Fibroblast of pulmonary artery (primary cell): ENCODE measurements around the gene POLD4.

Experiments used
- DNase-seq: peaks from one replicate; pipeline ENCODE4 v3.0.0-alpha.2; 2010; ENCODE audit warnings: low read depth
- H3K4me3 ChIP-seq: replicated peaks from 2 replicates; pipeline ENCODE4 v1.5.1; 2011; ENCODE audit warnings: low read depth, mild to moderate bottlenecking, control low read depth, low read length, moderate library complexity
- TF ChIP-seq, protein P1 (sequence below): IDR thresholded peaks from 2 replicates; pipeline ENCODE4 v1.5.1; 2011; ENCODE audit warnings: mild to moderate bottlenecking, control low read depth, low read length, inconsistent platforms; ENCODE audit errors: missing control alignments

POLD4 gene

DNA sequence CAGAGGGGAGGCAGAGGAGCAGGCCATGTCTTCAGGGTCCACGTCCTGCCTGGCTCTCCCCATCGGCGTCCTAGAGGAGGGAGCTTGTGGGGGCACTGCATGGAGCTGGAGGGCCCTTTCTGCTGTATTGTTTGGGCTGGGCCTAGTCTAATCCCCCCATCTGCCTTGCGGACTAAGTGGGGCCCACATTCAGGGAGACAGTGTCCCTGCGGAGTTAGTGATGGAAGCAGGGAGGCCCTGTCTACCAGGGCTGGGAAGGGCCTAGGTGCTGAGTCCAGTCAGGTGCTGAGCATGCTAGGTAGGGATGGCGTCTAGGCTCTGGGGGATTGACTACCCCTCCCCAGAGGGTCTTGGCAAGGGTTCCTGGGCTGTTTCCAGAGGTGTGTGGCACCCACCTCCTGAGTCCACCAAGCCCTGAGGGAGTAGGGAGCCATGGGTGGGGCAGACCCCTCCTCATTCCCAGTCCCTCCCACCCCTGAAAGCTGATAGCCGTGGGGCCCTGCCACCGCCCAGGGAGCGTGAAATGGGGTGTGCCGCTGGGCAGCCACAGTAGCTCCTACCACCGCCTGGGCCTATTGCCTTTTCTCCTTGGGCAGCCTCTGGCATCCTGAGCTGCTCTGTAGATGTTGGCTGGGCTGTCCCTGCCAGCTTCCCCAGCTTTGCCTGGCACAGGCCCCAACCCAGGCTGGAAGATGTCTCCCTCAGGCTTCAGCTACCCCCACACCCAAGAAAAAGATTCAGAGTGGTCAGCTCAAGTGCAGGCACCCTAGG, 1.9 kb upstream of the POLD4 start:
- no peak overlapping the region for H3K4me3 ChIP-seq
- TF ChIP-seq, protein P1, sequence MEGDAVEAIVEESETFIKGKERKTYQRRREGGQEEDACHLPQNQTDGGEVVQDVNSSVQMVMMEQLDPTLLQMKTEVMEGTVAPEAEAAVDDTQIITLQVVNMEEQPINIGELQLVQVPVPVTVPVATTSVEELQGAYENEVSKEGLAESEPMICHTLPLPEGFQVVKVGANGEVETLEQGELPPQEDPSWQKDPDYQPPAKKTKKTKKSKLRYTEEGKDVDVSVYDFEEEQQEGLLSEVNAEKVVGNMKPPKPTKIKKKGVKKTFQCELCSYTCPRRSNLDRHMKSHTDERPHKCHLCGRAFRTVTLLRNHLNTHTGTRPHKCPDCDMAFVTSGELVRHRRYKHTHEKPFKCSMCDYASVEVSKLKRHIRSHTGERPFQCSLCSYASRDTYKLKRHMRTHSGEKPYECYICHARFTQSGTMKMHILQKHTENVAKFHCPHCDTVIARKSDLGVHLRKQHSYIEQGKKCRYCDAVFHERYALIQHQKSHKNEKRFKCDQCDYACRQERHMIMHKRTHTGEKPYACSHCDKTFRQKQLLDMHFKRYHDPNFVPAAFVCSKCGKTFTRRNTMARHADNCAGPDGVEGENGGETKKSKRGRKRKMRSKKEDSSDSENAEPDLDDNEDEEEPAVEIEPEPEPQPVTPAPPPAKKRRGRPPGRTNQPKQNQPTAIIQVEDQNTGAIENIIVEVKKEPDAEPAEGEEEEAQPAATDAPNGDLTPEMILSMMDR = no peak
- DNase-seq = no peak

DNA sequence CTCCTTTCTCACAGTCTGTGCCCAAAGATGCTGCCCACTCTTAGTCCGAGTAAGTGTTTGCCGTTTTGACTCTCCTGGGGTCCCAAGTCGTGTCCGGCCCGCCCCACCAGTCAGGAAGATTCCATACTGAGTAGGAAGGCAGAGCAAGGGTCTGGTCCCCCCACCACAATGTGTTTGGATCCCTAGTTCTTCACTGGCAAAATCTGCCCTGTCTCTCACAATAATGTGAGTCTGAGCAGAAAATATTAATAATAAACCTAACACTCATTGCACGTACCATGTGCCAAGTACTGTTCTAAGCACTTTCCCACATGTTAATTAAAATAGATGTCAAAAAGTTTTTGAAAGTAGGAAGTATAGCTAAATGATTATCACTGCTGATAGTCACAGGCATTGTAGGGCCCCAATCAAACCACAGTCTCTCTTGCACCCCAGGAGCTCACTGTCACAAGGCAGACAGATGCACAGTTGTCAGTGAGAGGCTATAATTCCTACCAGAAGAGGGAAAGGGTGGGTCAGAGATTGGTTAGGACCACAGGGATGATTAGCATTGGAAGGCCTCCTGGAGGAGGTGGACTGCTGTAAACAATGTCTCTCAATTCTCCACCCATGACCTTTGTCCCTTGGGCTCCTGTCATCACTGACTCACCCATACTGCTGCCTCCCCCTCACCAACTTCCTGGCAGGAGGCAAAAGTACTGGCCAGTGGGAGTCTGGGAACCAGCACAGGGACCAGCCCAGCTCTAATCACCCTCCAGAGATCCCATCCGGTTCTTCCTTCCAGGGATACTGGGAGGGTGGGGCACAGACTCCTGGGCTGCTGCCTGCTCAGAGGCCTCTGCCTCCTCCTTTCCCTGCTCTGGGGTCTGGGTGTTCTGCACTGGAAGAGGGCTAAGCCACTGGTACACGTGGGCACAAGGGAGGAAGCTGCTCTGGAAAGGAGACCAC, 1.0 kb upstream of the POLD4 start:
- peak overlapping the region; percentile 82 for H3K4me3 ChIP-seq
- peak; percentile 97 for DNase-seq
- TF ChIP-seq, protein P1 = peak; percentile 32

DNA sequence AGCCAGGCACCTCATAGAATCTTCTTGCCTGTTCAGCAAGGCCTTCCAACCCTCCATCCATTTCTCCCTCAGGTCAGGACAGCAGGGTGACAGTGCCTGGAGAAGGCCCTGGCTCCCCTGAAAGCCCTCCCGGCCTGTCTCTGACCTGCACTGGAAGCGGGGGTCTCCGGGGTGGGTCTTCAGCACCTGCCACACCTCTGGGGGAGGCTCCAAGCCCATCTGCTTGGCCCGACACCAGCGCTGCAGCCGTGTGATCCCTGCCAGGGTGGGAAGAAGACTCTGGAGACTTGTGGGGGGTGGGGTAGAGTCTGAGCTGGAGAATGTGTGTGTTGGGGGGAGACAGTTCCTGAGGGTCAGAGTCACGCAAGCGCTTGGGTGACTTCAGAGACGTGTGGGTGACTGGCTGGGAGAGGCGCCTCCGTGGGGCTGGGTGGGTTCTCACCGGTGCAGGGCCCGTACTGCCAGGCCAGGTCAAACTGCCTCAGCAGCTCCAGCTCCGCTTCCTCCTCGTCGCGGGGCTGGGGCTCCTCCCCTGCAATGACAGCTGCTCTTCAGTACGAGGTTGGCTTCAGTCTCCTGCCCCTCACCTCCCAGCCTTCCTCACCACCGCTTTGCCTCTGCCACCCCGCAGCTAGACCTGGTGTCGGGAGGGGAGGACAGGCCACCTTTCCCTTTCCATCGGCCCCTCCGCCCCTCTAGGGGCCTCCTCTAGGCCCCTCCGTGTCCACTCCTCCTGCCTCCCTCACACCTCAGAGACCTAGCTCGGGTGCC, 615 bp downstream of the POLD4 start:
- DNase-seq = no peak
- TF ChIP-seq, protein P1 = no peak
- peak overlapping the region; percentile 82 for H3K4me3 ChIP-seq

DNA sequence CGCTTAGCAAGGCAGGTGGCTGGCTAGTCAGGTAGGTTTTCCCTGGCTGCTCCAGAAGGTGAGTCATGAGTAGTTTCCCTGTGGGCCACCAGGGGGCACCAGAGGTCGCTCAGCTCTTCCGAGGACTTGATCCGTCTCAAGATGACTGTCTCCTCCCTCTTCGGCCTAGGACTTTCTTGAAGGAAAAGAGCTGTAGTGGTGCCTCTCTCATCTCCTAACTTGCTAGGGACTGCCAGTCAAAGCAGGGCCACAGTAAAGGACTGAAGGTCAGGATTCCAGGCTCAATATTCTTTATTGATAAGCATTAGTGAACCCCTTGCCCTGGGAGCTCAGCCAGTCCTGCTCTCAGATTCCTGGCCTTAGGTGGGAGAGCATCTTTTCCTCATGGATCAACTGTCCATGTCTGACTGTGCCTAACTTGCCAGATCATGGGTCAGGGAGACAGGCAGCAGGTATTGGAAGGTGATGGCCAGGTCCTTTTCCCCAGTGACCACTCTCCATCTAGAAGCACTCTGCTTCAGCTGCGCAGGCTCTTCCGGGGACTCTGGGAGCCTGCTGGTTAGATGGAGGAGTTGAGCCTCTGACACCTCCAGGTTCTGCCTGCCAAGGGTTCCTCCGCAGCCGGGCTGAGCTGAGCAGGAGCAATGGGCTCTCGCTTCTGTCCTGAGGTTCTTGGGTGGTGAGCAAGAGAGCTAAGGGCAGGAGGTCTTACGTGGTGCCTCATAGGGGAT, 1.9 kb downstream of the POLD4 start:
- DNase-seq = peak; percentile 88
- TF ChIP-seq, protein P1 = peak; percentile 90
- peak overlapping the region; percentile 19 for H3K4me3 ChIP-seq

DNA sequence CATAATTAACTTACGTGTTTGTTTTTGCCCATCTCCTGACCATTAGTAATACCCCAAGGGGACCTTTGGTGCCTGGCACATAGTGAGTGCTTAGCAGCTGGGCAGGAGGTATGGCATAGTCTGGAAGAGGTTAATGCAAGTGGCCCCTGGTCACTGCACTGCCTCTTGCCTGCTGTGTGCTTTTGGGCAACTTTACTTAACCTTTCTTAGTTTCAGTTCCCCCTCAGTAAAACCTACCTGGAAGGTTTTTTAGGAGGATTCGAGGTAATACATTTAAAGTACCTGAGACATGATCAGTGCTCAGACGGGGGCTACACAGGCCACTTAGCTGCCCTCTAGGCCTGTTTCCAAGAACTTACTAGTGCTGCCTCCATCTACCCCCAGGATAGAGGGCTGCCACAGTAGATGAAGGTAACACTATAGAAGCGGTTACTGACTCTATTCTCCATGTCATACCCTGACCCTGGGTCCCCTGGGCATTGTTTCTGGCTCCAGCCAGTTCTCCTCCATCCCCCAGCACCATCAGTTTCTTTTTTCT, 3.3 kb downstream of the POLD4 start:
- TF ChIP-seq, protein P1 = no peak
- H3K4me3 ChIP-seq = no peak overlapping the region
- no peak for DNase-seq

DNA sequence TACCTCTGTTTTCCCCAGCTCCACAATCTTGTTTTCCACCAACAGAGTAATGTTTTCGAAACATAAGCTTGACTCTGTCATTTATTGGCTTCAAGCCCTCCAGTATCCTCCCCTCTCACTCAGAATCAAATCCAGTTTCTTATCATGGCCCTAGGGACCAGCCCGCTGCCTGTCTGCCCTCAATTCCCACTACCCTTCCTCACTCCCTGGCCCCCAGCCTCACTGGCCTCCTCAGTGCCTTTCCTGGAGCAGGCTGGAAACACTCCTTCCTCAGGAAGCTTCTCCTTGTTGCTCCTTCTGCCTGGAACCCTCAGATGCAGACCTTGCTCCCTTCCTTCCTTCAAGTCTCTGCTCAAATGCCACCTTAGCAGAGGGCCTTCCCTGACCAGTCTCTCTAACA, 3.9 kb downstream of the POLD4 start:
- DNase-seq = no peak
- TF ChIP-seq, protein P1 = no peak
- no peak overlapping the region for H3K4me3 ChIP-seq
